GM21717 (cell line): ENCODE measurements around the gene GJD3.
"Not testable (repeated sequence)": the region's sequence is repeated elsewhere in the genome, so short reads cannot be mapped to it uniquely, and the experiment has no call there.

ENCODE experiments used
- ATAC-seq: cut with Tn5 transposase; IDR thresholded peaks from one replicate; pipeline ENCODE4 v1.9.1; 2021; ENCODE audit warnings: mild to moderate bottlenecking, moderate library complexity; ENCODE audit not compliant: unreplicated experiment

Gene GJD3

GRCh38 chr17:40371261-40371929 is 6.9 kb upstream of the GJD3 start:
- ATAC-seq, result no peak

DNA sequence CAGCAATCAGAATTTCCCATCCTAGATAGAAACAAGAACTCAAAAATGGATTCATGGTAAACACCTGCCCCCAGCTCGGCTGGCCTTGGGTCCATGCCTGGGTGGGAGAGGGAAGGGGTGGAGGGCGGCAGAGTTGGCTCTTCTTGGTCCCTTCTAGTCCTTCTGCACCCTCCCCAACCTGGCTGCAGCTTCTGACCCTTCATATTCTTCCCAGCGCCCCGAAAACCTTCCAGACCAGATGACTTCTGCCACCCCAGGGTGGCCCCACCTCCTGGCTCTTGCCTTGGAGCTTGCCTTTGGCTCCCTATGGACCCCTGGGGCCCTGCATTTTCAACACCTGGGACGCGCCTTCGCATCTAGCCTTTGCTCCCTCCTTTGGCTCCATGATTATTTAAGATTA is 5.4 kb upstream of the GJD3 start:
- ATAC-seq, result no peak

DNA sequence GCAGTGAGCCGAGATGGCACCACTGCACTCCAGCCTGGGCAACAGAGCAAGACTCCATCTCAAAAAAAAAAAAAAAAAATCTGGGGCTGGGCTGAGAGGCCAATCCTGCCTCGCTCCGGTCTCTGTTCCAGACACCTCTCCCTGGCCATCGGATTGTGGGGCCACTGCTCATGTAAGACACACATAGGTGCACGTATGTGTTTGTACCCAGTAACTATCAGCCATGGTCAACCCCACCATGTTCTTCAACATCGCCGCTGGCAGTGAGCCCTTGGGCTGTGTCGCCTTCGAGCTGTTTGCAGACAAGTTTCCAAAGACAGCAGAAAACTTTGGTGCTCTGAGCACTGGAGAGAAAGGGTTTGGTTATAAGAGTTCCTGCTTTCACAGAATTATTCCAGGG is 3.2 kb upstream of the GJD3 start:
- ATAC-seq, result not testable (repeated sequence)

DNA sequence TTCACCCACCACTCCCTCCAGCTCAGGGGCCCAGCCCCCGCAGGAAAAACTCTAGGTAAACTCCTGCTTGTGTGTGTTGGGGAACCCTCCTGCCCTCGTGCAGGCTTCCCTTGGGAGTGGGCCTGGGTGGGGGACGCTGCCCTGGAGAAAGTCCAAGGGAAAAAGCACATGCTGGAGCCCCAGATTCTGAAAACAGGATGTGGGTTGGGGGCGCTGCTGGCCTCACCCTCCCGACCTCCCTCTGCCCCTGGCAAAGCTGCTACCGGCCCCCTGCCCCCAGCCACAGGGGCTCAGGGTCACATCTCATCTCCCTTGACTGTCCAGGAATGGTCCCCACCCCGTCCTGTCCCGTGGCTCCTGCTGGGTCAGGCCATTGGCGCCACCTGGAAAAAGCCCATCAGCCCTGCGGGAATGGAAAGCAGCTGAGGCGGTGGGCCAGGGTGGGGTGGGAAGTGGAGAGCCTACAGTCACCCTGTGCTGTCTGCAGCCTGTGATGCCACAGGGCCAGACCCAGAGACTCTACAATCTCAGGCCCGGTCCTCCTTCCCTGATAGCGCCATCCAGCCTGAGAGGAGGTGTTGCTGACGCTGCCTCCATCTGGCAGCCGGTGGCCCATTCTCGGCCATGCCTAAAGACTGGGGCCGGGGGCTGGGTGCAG is 2.5 kb upstream of the GJD3 start:
- no peak for ATAC-seq

GRCh38 chr17:40366076-40366860 is 1.7 kb upstream of the GJD3 start:
- no peak for ATAC-seq

DNA sequence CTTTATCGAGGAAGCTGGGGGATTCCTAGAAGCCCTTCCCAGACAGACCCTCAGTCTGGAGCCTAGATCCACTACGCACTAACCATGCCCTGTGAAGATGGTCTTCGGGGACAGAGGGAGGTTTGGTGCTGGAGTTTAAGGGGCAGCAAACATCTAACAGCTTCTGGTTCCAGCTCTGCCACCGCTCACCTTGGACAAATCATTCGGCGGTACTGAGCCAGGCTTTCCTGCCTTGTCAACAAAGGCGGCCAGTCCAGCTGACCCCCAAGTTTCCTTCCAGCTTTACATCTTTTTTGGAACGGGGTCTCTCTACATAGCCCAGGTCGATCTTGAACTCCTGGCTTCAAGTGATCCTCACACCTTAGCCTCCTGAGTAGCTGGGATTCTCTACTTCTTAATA is 369 bp upstream of the GJD3 start:
- ATAC-seq, result no peak

DNA sequence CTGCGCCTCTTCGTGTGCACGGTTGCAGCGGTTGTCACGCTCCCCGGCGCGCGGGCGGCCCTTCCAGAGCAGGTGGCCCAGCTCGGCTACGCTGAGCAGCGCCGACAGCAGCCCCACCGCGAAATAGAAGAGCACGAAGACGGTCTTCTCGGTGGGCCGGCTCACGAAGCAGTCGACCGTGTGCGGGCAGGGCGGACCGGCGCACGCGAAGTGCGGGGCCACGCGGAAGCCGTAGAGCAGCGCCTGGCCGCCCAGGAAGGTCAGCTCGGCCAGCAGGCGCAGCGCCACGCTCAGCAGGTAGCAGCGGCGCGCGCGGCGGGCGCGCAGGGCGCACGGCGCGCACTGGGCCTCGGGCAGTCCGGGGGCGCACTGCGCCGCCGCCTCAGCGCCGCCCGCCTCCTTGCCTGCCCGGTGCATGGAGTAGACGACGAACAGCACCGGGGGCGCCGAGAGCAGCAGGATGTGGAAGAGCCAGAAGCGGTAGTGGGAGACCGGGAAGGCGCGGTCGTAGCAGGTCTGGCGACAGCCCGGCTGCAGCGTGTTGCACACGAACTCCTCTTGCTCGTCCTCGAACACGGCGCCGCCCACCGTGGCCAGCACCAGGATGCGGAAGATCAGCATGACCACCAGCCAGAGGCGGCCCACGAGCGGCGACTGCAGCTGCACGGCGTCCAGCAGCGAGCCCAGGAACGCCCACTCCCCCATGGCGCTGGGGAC is 1.3 kb downstream of the GJD3 start:
- peak; percentile 13 for ATAC-seq

GRCh38 chr17:40362696-40363110 is 1.8 kb downstream of the GJD3 start:
- peak; percentile 51 for ATAC-seq

DNA sequence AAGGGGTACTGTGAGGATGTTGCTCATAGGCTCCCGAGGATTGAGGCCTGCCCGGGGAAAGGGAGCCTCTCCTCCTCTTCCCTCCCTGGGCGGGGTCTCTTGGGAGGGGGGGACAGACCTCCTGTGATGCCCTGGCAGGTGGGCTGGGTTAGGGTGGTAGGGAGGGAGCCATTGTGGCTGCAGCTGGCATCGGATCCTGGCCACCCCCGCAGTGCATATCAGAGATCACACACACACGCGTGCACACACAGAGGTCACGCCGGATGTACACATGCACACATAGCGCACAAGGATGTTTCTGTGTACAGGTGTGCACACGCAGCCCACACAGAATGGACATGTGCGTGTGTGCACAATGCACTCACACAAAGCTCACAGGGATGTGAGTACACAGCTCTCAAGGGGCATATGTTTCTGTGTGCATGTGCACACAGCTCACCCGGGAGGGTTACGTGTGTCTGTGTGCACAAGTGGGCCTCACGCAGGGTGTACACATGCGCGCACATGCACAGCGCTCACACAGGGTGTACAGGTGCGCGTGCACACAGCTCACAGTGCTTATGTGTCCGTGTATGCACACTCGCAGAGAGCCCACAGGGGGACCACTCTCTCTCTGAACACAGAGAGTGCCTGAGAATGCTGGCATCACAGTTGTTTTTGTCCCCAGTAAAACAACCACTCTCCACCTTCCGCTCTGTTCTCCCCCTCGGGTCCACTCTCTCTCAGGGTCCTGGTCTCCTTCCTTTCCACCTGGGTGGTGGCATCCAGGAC is 2.4 kb downstream of the GJD3 start:
- no peak for ATAC-seq

DNA sequence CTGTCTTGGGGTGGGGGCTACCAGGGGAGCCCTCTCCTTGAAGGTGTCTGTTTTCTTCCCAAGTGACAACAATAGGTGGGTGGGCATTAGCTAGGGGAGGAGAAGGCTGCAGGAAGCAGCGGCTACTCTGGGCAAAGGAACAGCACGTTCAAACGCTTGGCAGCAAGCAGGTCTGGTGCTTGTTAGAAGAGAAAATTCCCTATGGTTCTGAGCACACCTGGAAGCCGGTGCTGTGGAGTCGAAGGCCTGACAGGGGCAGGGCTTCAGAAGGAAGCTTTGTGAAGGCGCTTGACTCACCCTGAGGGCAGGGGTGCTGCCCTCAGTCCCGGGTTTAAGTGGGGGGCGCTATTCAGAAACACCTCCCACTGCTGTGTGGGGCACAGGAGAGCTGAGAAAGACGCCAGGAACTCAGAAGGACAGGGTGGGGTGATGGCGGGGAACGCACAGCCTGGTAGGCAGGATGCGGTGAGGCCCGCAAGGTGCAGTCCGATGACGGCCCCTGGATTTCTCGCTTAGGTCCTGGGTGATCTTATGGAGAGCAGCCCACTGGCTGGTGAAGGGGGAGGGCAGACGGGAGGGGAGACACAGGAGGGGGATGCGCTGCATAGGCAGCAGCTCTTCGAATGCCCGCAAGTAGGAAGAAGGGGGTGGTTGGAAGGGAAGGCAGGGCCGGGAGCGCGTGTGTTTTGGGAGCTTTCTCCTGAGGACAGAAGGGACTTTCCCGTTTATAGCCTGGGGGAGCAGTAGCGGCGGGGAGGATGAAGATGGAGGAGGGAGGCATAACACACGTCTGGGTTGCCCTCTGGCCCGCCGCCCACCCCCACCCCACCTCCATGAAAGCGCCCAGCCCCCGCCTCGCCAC is 3.2 kb downstream of the GJD3 start:
- no peak for ATAC-seq

DNA sequence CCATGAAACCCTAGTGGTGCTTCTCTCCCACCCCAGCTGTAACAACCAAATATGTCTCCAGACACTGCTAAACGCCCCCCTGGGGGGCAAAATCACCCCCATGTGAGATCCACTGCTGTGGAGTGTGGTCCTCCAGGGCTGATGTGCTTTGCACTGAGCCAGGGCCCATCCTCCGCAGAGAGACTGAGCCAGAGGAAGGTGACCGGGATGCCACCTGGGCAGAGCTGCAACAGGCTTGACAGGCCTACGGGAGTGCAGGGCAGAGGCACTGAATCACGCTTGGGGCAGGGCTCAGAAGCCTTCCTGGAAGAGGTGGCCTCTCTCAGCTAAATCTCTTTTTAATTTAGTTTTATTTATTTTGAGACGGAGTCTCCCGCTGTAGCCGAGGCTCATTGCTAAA is 4.4 kb downstream of the GJD3 start:
- ATAC-seq, result no peak

DNA sequence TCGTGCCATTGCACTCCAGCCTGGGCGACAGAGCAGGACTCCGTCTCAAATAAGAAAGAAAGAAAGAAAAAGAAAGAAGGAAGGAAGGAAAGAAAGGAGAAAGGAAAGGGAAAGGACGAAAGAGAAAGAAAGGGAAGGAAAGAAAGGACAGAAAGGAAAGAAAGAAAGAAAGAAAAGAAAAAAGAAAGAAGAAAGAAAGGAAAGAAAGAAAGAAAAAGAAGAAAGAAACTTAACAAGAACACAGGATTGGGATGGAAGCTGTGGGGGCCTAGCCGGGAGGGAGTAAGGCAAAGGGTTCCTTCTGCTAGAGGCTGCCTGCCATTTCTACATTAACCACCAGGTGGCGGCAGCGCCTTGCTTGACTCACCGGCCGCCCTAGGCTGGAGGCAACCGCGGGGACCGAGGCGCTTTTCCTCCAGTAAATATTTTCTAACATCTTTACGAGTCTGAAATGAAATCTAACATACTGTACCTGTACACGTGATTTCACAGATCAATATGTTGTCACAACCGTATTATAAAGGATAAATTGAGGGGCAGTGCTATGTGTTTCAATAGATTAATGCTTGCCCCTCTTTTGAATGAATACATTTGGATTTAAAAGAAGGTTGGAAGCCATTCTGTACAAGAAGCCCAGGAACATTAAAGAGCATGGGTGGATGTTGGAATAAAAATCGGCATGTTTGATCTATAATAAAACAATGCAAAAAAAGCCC is 6.1 kb downstream of the GJD3 start:
- ATAC-seq, result no peak

- no peak for ATAC-seq
Observed at GRCh38 chr17:40356990-40357881, 7.3 kb downstream of the GJD3 start.

- no peak for ATAC-seq
Observed at GRCh38 chr17:40355804-40356758, 8.5 kb downstream of the GJD3 start.

- ATAC-seq, result no peak
Observed at GRCh38 chr17:40355123-40355803, 9.3 kb downstream of the GJD3 start.
